Spleen (tissue), 7 donors: ENCODE results near the gene ATF3.

Source experiments
- CTCF ChIP-seq, 11 experiments: fragments of 200-600 bp in 7 of 11; fragments of 450-650 bp in 4 of 11; sonication (generic) in 4 of 11; IDR thresholded peaks in 8 of 11; conservative IDR thresholded peaks in 3 of 11; 1 replicate in 7 of 11; 2 replicates in 4 of 11; pipeline versions ENCODE4 v1.4.0 to v1.8.0; 2016 to 2021; ENCODE audit warnings: antibody characterized with exemption in 11 of 11, inconsistent platforms in 4 of 11, mild to moderate bottlenecking in 1 of 11
- POLR2A ChIP-seq, 3 donors: fragments of 450-650 bp; IDR thresholded peaks; one replicate each; pipeline ENCODE4 v1.5.1; 2017; ENCODE audit warnings: antibody characterized with exemption in 3 of 3, mild to moderate bottlenecking in 1 of 3
- POLR2AphosphoS5 ChIP-seq, 3 donors: sonication (generic); formaldehyde crosslinking; IDR thresholded peaks; one replicate each; pipeline ENCODE4 v1.5.1; 2017; ENCODE audit warnings: antibody characterized with exemption in 3 of 3
- donor health status: DM: no; HTN: no; CAD: no; lungs with moderate emphysema.
- donor health status: DM: no; HTN: no; CAD: no.
- donor health status: DM: no; HTN: no; CAD: no.

GRCh38 chr1:212655668-212656440, 47.3 kb downstream of the ATF3 start:
- no peak for TF ChIP-seq POLR2A (IDR thresholded peaks at IDR 0.05)
- TF ChIP-seq CTCF (IDR thresholded peaks at IDR 0.05 in 8 of 11, conservative IDR thresholded peaks at IDR 0.05 in 3 of 11), result no peak
- TF ChIP-seq POLR2AphosphoS5 (IDR thresholded peaks at IDR 0.05), result no peak
